Fibroblast of lung (primary cell): ENCODE results near the gene WSCD2.

Source experiments
- EZH2 ChIP-seq: IDR thresholded peaks from 2 replicates; pipeline ENCODE4 v1.5.1; 2012; ENCODE audit warnings: low read length, control low read depth, mild to moderate bottlenecking; ENCODE audit errors: missing control alignments
- TF ChIP-seq, protein P1 (sequence below), 2 donors: IDR thresholded peaks in 1 of 2; conservative IDR thresholded peaks in 1 of 2; 1 replicate in 1 of 2; 2 replicates in 1 of 2; pipeline ENCODE4 v1.5.1; 2011 to 2012; ENCODE audit warnings: low read length in 2 of 2, control low read depth in 1 of 2, inconsistent platforms in 1 of 2, low read depth in 1 of 2, mild to moderate bottlenecking in 1 of 2

- TF ChIP-seq, protein P1, sequence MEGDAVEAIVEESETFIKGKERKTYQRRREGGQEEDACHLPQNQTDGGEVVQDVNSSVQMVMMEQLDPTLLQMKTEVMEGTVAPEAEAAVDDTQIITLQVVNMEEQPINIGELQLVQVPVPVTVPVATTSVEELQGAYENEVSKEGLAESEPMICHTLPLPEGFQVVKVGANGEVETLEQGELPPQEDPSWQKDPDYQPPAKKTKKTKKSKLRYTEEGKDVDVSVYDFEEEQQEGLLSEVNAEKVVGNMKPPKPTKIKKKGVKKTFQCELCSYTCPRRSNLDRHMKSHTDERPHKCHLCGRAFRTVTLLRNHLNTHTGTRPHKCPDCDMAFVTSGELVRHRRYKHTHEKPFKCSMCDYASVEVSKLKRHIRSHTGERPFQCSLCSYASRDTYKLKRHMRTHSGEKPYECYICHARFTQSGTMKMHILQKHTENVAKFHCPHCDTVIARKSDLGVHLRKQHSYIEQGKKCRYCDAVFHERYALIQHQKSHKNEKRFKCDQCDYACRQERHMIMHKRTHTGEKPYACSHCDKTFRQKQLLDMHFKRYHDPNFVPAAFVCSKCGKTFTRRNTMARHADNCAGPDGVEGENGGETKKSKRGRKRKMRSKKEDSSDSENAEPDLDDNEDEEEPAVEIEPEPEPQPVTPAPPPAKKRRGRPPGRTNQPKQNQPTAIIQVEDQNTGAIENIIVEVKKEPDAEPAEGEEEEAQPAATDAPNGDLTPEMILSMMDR (conservative IDR thresholded peaks at IDR 0.05 in 1 of 2, IDR thresholded peaks at IDR 0.05 in 1 of 2; ENCODE audit: low read depth in 1 of 2, low read length in 2 of 2), result no peak
- TF ChIP-seq EZH2, result no peak
These were observed 155.1 kb downstream of the WSCD2 start for GRCh38 chr12:108284163-108284562.
